H9 (cell line): Measurements from ENCODE around the gene OSBPL9. TPM values are rescaled to one million over a fixed set of nuclear protein-coding genes. Genes with fewer than 3 reads are reported as not detected.

ENCODE experiments used
- DNase-seq: peaks from one replicate; pipeline ENCODE4 v3.0.0-alpha.2; 2017
- H2AFZ ChIP-seq: one replicate; pipeline ENCODE4 v1.6.1; 2013; ENCODE audit warnings: mild to moderate bottlenecking, low read length, control low read depth, moderate library complexity
- H2AK5ac ChIP-seq: 2 replicates; pipeline ENCODE4 v1.6.1; 2013; ENCODE audit warnings: low read length, control low read depth, mixed read lengths; ENCODE audit not compliant: insufficient read length
- H2BK120ac ChIP-seq: one replicate; pipeline ENCODE4 v1.6.1; 2013; ENCODE audit warnings: low read depth, mild to moderate bottlenecking, low read length, control low read depth, inconsistent platforms; ENCODE audit not compliant: poor library complexity, severe bottlenecking
- H2BK12ac ChIP-seq: 2 replicates; pipeline ENCODE4 v1.6.1; 2013; ENCODE audit warnings: low read length, control low read depth, mixed read lengths, low read depth; ENCODE audit not compliant: insufficient read length
- H2BK15ac ChIP-seq: 2 replicates; pipeline ENCODE4 v1.6.1; 2013; ENCODE audit warnings: low read depth, low read length, control low read depth
- H2BK20ac ChIP-seq: one replicate; pipeline ENCODE4 v1.6.1; 2013; ENCODE audit warnings: low read depth, mild to moderate bottlenecking, low read length, control low read depth, inconsistent platforms; ENCODE audit not compliant: poor library complexity, severe bottlenecking
- H2BK5ac ChIP-seq: 2 replicates; pipeline ENCODE4 v1.6.1; 2013; ENCODE audit warnings: low read length, control low read depth, mixed read lengths; ENCODE audit not compliant: insufficient read length
- H3K14ac ChIP-seq: 2 replicates; pipeline ENCODE4 v1.6.1; 2013; ENCODE audit warnings: low read length, control low read depth; ENCODE audit not compliant: insufficient read depth
- H3K18ac ChIP-seq: 2 replicates; pipeline ENCODE4 v1.6.1; 2013; ENCODE audit warnings: low read depth, mild to moderate bottlenecking, mixed read lengths, low read length, control low read depth; ENCODE audit not compliant: insufficient read length
- H3K23ac ChIP-seq: 2 replicates; pipeline ENCODE4 v1.6.1; 2013; ENCODE audit warnings: low read length, control low read depth, mixed read lengths, low read depth; ENCODE audit not compliant: insufficient read length
- H3K23me2 ChIP-seq: 2 replicates; pipeline ENCODE4 v1.6.1; 2013; ENCODE audit warnings: low read depth, mild to moderate bottlenecking, mixed read lengths, low read length, control low read depth; ENCODE audit not compliant: insufficient read length, poor library complexity, severe bottlenecking
- H3K27ac ChIP-seq: 2 replicates; pipeline ENCODE4 v1.5.1; 2013; ENCODE audit warnings: low read length, control low read depth, mixed read lengths, low read depth; ENCODE audit not compliant: insufficient read length
- H3K27me3 ChIP-seq: 2 replicates; pipeline ENCODE4 v1.6.1; 2013; ENCODE audit warnings: low read length, control low read depth, inconsistent platforms; ENCODE audit not compliant: insufficient read depth
- H3K4ac ChIP-seq: 2 replicates; pipeline ENCODE4 v1.6.1; 2013; ENCODE audit warnings: low read depth, mild to moderate bottlenecking, control low read depth, inconsistent platforms, low read length, moderate library complexity
- H3K4me1 ChIP-seq: 2 replicates; pipeline ENCODE4 v1.6.1; 2013; ENCODE audit warnings: low read length, control low read depth, inconsistent platforms; ENCODE audit not compliant: insufficient read depth
- H3K4me2 ChIP-seq: 2 replicates; pipeline ENCODE4 v1.6.1; 2013; ENCODE audit warnings: low read length, control low read depth, mixed read lengths; ENCODE audit not compliant: insufficient read length, insufficient read depth
- H3K56ac ChIP-seq: 2 replicates; pipeline ENCODE4 v1.6.1; 2013; ENCODE audit warnings: low read depth, mild to moderate bottlenecking, mixed read lengths, low read length, control low read depth; ENCODE audit not compliant: insufficient read length
- H3K79me1 ChIP-seq: 2 replicates; pipeline ENCODE4 v1.6.1; 2013; ENCODE audit warnings: low read depth, mild to moderate bottlenecking, moderate library complexity, low read length, control low read depth, inconsistent platforms; ENCODE audit not compliant: insufficient read depth, poor library complexity, severe bottlenecking
- H3K79me2 ChIP-seq: 2 replicates; pipeline ENCODE4 v1.6.1; 2013; ENCODE audit warnings: low read length, control low read depth, inconsistent platforms; ENCODE audit not compliant: insufficient read depth
- H3K9ac ChIP-seq: 2 replicates; pipeline ENCODE4 v1.6.1; 2013; ENCODE audit warnings: low read length, control low read depth, mixed read lengths; ENCODE audit not compliant: insufficient read length; ENCODE audit errors: extremely low read depth
- H3K9me3 ChIP-seq: one replicate; pipeline ENCODE4 v1.6.1; 2013; ENCODE audit warnings: low read depth, low read length, inconsistent platforms; ENCODE audit not compliant: control insufficient read depth
- H3T11ph ChIP-seq: one replicate; pipeline ENCODE4 v1.6.1; 2013; ENCODE audit warnings: mild to moderate bottlenecking, low read length, control low read depth, inconsistent platforms
- H4K20me1 ChIP-seq: one replicate; pipeline ENCODE4 v1.6.1; 2013; ENCODE audit not compliant: control insufficient read depth, insufficient read length, insufficient read depth
- H4K5ac ChIP-seq: 2 replicates; pipeline ENCODE4 v1.6.1; 2013; ENCODE audit warnings: low read depth, mild to moderate bottlenecking, mixed read lengths, low read length, control low read depth; ENCODE audit not compliant: insufficient read length
- H4K8ac ChIP-seq: replicated peaks from 2 replicates; pipeline ENCODE4 v1.6.1; 2013; ENCODE audit warnings: low read length, control low read depth, mixed read lengths, low read depth; ENCODE audit not compliant: insufficient read length
- H4K91ac ChIP-seq: 2 replicates; pipeline ENCODE4 v1.6.1; 2013; ENCODE audit warnings: low read depth, mild to moderate bottlenecking, moderate library complexity, mixed read lengths, low read length, control low read depth; ENCODE audit not compliant: insufficient read length
- H3K27ac Mint-ChIP-seq, 3 experiments: 2 replicates in 2 of 3; 3 replicates in 1 of 3; pipeline ENCODE4 v1.8.0; 2020 to 2021; ENCODE audit warnings: mixed read lengths in 3 of 3, mild to moderate bottlenecking in 1 of 3, moderate library complexity in 1 of 3
- H3K27me3 Mint-ChIP-seq: 2 replicates; pipeline ENCODE4 v1.8.0; 2021; ENCODE audit warnings: low read depth, mild to moderate bottlenecking, moderate library complexity, mixed read lengths
- H3K36me3 Mint-ChIP-seq, 3 experiments: 2 replicates in 2 of 3; 3 replicates in 1 of 3; pipeline ENCODE4 v1.8.0; 2020 to 2021; ENCODE audit warnings: low read depth in 3 of 3, mixed read lengths in 3 of 3; ENCODE audit not compliant: insufficient read depth in 1 of 3
- H3K4me1 Mint-ChIP-seq, 2 experiments: 2 replicates each; pipeline ENCODE4 v1.8.0; 2020; ENCODE audit warnings: mixed read lengths in 2 of 2
- H3K4me3 Mint-ChIP-seq, 2 experiments: 2 replicates in 1 of 2; 3 replicates in 1 of 2; pipeline ENCODE4 v1.8.0; 2020 to 2021; ENCODE audit warnings: mild to moderate bottlenecking in 2 of 2, mixed read lengths in 2 of 2, moderate library complexity in 1 of 2
- H3K9me3 Mint-ChIP-seq, 2 experiments: 2 replicates in 1 of 2; 3 replicates in 1 of 2; pipeline ENCODE4 v1.8.0; 2020; ENCODE audit warnings: mild to moderate bottlenecking in 2 of 2, mixed read lengths in 2 of 2, moderate library complexity in 1 of 2
- WGBS: extraction: QIAGEN DNeasy Blood & Tissue Kit; methylation state at CpG from one replicate; pipeline ENCODE4 v1.1.7; 2013; ENCODE audit warnings: missing lambda C conversion rate, low lambda C conversion rate, mixed read lengths; ENCODE audit not compliant: insufficient read length; ENCODE audit errors: extremely low coverage; 5-methylcytosine and 5-hydroxymethylcytosine counted together
- total RNA-seq: library from RNA; stranded (reverse); gene quantifications from 2 replicates; pipeline ENCODE4 v1.2.1, GENCODE V29; 2021
- TF ChIP-seq, protein P1 (sequence below): fragments of 200-600 bp; sonication (generic); conservative IDR thresholded peaks from 3 replicates; pipeline ENCODE4 v1.8.0; 2021; ENCODE audit warnings: antibody characterized with exemption, mild to moderate bottlenecking

OSBPL9 gene
- total RNA-seq, 1 experiment from 2014 or later: 76.7 TPM

DNA sequence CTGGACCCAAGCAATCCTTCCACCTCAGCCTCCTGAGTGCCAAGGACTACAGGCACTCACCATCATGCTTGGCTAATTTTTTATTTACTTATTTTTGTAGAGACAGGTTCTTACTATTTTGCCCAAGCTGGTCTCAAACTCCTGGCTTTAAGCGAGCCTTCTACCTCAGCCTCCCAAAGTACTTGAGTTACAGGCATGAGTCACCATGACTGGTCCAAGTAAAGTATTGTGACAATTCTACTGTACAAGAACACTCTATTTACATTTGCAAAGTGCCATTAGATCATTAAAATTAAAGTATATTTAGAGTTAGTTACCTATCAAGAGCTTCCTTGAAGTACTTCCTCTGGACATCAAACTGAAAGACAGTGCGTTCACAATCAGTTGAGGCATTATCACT lies 216.8 kb downstream of the OSBPL9 start:
- Histone ChIP-seq H3K4ac (no peak overlapping the region), H3K27ac (no peak overlapping the region), H4K91ac (no peak overlapping the region), H3K14ac (no peak overlapping the region), H2BK20ac (no peak overlapping the region), H3K9me3 (no peaks in the 10 kb centered on the region), H3K4me1 (no peaks in the 10 kb centered on the region), H4K20me1 (no peaks in the 10 kb centered on the region), H2BK15ac (no peak overlapping the region), H2AFZ (no peak overlapping the region), H3K9ac (no peak overlapping the region), H3T11ph (no peak overlapping the region), H2BK5ac (no peak overlapping the region), H2AK5ac (no peak overlapping the region), H3K79me1 (no peaks in the 10 kb centered on the region), H3K4me2 (no peak overlapping the region), H2BK12ac (no peak overlapping the region), H4K5ac (no peak overlapping the region), H3K23ac (no peak overlapping the region), H3K79me2 (no peaks in the 10 kb centered on the region), H3K23me2 (no peaks in the 10 kb centered on the region), H3K18ac (no peak overlapping the region), H3K56ac (no peak overlapping the region), H2BK120ac (no peak overlapping the region), H3K27me3 (no peaks in the 10 kb centered on the region), H4K8ac (no peak overlapping the region)
- no peak for DNase-seq
- WGBS: no CpG with 5 or more reads among the region's 2 CpGs
- no peaks in the 10 kb centered on the region for H3K27me3 Mint-ChIP-seq
- H3K27ac Mint-ChIP-seq: no peak overlapping the region
- H3K4me1 Mint-ChIP-seq: no peaks in the 10 kb centered on the region
- TF ChIP-seq, protein P1, sequence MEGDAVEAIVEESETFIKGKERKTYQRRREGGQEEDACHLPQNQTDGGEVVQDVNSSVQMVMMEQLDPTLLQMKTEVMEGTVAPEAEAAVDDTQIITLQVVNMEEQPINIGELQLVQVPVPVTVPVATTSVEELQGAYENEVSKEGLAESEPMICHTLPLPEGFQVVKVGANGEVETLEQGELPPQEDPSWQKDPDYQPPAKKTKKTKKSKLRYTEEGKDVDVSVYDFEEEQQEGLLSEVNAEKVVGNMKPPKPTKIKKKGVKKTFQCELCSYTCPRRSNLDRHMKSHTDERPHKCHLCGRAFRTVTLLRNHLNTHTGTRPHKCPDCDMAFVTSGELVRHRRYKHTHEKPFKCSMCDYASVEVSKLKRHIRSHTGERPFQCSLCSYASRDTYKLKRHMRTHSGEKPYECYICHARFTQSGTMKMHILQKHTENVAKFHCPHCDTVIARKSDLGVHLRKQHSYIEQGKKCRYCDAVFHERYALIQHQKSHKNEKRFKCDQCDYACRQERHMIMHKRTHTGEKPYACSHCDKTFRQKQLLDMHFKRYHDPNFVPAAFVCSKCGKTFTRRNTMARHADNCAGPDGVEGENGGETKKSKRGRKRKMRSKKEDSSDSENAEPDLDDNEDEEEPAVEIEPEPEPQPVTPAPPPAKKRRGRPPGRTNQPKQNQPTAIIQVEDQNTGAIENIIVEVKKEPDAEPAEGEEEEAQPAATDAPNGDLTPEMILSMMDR: no peak
- H3K36me3 Mint-ChIP-seq: peaks cover 22 to 59% (median 34%) of the 10 kb centered on the region in 3 experiments
- H3K9me3 Mint-ChIP-seq: no peaks in the 10 kb centered on the region
- no peak overlapping the region for H3K4me3 Mint-ChIP-seq
